ENCODE data around the gene SHROOM3.

Gene SHROOM3

GRCh38 chr4:76485450-76485849 is 50.4 kb downstream of the SHROOM3 start:
- ChIA-PET POLR2A (no interaction called here), CTCF (no interaction called here)
- DNase-seq (ENCODE audit: extremely low spot score), result no peak
- TF ChIP-seq ZNF384 (IDR thresholded peaks at IDR 0.05) (no peak), PKNOX1 (IDR thresholded peaks at IDR 0.05) (no peak), HDGF (IDR thresholded peaks at IDR 0.05; ENCODE audit: borderline replicate concordance) (no peak), CTBP1 (IDR thresholded peaks at IDR 0.05; ENCODE audit: borderline replicate concordance) (no peak), FOXA1 (IDR thresholded peaks at IDR 0.05) (no peak), SP1 (IDR thresholded peaks at IDR 0.05) (no peak)

GRCh38 chr4:76486588-76487276 is 51.7 kb downstream of the SHROOM3 start:
- no peak for DNase-seq (ENCODE audit: extremely low spot score)
- ChIA-PET POLR2A (no interaction called here), CTCF (interaction anchor here (0.6 kb wide), 1 partner anchor 12 kb away, joined by 4 read pairs; no protein-coding TSS in a partner anchor)
- TF ChIP-seq L3MBTL2 (conservative IDR thresholded peaks at IDR 0.05), result no peak
- TF ChIP-seq FOXK2 (IDR thresholded peaks at IDR 0.05), result no peak

- no peak for DNase-seq (ENCODE audit: extremely low spot score)
- POLR2A ChIA-PET, result no interaction called here
- CTCF ChIA-PET, result no interaction called here
- TF ChIP-seq SP1 (IDR thresholded peaks at IDR 0.05) (no peak), ZNF384 (IDR thresholded peaks at IDR 0.05) (no peak), BHLHE40 (IDR thresholded peaks at IDR 0.05; ENCODE audit: borderline replicate concordance) (no peak), FOXA1 (IDR thresholded peaks at IDR 0.05) (no peak), HDGF (IDR thresholded peaks at IDR 0.05; ENCODE audit: borderline replicate concordance) (no peak), ELF4 (IDR thresholded peaks at IDR 0.05) (no peak), NFRKB (IDR thresholded peaks at IDR 0.05) (no peak), ARNT (IDR thresholded peaks at IDR 0.05) (no peak), SUZ12 (IDR thresholded peaks at IDR 0.05) (no peak), LEF1 (IDR thresholded peaks at IDR 0.05; ENCODE audit: borderline replicate concordance) (no peak), FOXK2 (IDR thresholded peaks at IDR 0.05) (no peak), FOXM1 (IDR thresholded peaks at IDR 0.05; ENCODE audit: borderline replicate concordance) (no peak), CTBP1 (IDR thresholded peaks at IDR 0.05; ENCODE audit: borderline replicate concordance) (no peak), TARDBP (IDR thresholded peaks at IDR 0.05) (no peak), L3MBTL2 (conservative IDR thresholded peaks at IDR 0.05) (no peak), PKNOX1 (IDR thresholded peaks at IDR 0.05) (no peak)
Observed at GRCh38 chr4:76487621-76488020, 52.6 kb downstream of the SHROOM3 start.

- no peak for TF ChIP-seq SP1 (IDR thresholded peaks at IDR 0.05)
- TF ChIP-seq NFRKB (IDR thresholded peaks at IDR 0.05), result no peak
- no peak for TF ChIP-seq CTBP1 (IDR thresholded peaks at IDR 0.05; ENCODE audit: borderline replicate concordance)
- TF ChIP-seq ARNT (IDR thresholded peaks at IDR 0.05), result no peak
- TF ChIP-seq FOXK2 (IDR thresholded peaks at IDR 0.05), result no peak
- TF ChIP-seq HDGF (IDR thresholded peaks at IDR 0.05; ENCODE audit: borderline replicate concordance), result no peak
- no peak for TF ChIP-seq ZNF384 (IDR thresholded peaks at IDR 0.05)
- no peak for TF ChIP-seq PKNOX1 (IDR thresholded peaks at IDR 0.05)
- no peak for TF ChIP-seq BHLHE40 (IDR thresholded peaks at IDR 0.05; ENCODE audit: borderline replicate concordance)
- no peak for TF ChIP-seq TARDBP (IDR thresholded peaks at IDR 0.05)
- no peak for TF ChIP-seq ELF4 (IDR thresholded peaks at IDR 0.05)
- TF ChIP-seq FOXM1 (IDR thresholded peaks at IDR 0.05; ENCODE audit: borderline replicate concordance), result no peak
- no peak for TF ChIP-seq L3MBTL2 (conservative IDR thresholded peaks at IDR 0.05)
- no peak for TF ChIP-seq SUZ12 (IDR thresholded peaks at IDR 0.05)
- POLR2A ChIA-PET, result no interaction called here
Observed at GRCh38 chr4:76488455-76488854, 53.4 kb downstream of the SHROOM3 start.

GRCh38 chr4:76488888-76489685 is 54.1 kb downstream of the SHROOM3 start:
- POLR2A ChIA-PET, result no interaction called here
- DNase-seq (ENCODE audit: extremely low spot score), result no peak
- CTCF ChIA-PET, result interaction anchor here (1.2 kb wide), 1 partner anchor 593 kb away, joined by 4 read pairs; no protein-coding TSS in a partner anchor
- no peak for TF ChIP-seq ELF4 (IDR thresholded peaks at IDR 0.05)

More at GRCh38 chr4:76488455-76488854, 53.4 kb downstream of the SHROOM3 start:
- CTCF ChIA-PET, result interaction anchor here (1.2 kb wide), 1 partner anchor 593 kb away, joined by 4 read pairs; no protein-coding TSS in a partner anchor
- no peak for DNase-seq (ENCODE audit: extremely low spot score)

GRCh38 chr4:76489686-76490161 is 54.7 kb downstream of the SHROOM3 start:
- no peak for TF ChIP-seq HDGF (IDR thresholded peaks at IDR 0.05; ENCODE audit: borderline replicate concordance)
- TF ChIP-seq SP1 (IDR thresholded peaks at IDR 0.05), result no peak
- no peak for TF ChIP-seq LEF1 (IDR thresholded peaks at IDR 0.05; ENCODE audit: borderline replicate concordance)
- no peak for TF ChIP-seq FOXM1 (IDR thresholded peaks at IDR 0.05; ENCODE audit: borderline replicate concordance)
- no peak for TF ChIP-seq ELF4 (IDR thresholded peaks at IDR 0.05)
- no peak for TF ChIP-seq SUZ12 (IDR thresholded peaks at IDR 0.05)
- no peak for TF ChIP-seq ARNT (IDR thresholded peaks at IDR 0.05)
- TF ChIP-seq BHLHE40 (IDR thresholded peaks at IDR 0.05; ENCODE audit: borderline replicate concordance), result no peak
- no peak for TF ChIP-seq CTBP1 (IDR thresholded peaks at IDR 0.05; ENCODE audit: borderline replicate concordance)
- no peak for TF ChIP-seq L3MBTL2 (conservative IDR thresholded peaks at IDR 0.05)
- TF ChIP-seq FOXA1 (IDR thresholded peaks at IDR 0.05), result no peak
- TF ChIP-seq NFRKB (IDR thresholded peaks at IDR 0.05), result no peak
- no peak for TF ChIP-seq FOXK2 (IDR thresholded peaks at IDR 0.05)
- TF ChIP-seq TARDBP (IDR thresholded peaks at IDR 0.05), result no peak
- no peak for TF ChIP-seq PKNOX1 (IDR thresholded peaks at IDR 0.05)
- no peak for TF ChIP-seq ZNF384 (IDR thresholded peaks at IDR 0.05)
- ChIA-PET POLR2A (no interaction called here), CTCF (interaction anchor here (0.6 to 1.2 kb wide), 2 partner anchors 11 to 594 kb away, joined by 4 to 5 read pairs; no protein-coding TSS in a partner anchor)
- DNase-seq (ENCODE audit: extremely low spot score), result no peak
